ENCODE results near the gene OR9A4. TPM values are rescaled to one million over a fixed set of nuclear protein-coding genes. Genes with fewer than 3 reads are reported as not detected.

The OR9A4 gene, protein sequence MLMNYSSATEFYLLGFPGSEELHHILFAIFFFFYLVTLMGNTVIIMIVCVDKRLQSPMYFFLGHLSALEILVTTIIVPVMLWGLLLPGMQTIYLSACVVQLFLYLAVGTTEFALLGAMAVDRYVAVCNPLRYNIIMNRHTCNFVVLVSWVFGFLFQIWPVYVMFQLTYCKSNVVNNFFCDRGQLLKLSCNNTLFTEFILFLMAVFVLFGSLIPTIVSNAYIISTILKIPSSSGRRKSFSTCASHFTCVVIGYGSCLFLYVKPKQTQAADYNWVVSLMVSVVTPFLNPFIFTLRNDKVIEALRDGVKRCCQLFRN
- polyA plus RNA-seq (2012; ENCODE audit: low read depth, missing spikeins) = not detected

DNA sequence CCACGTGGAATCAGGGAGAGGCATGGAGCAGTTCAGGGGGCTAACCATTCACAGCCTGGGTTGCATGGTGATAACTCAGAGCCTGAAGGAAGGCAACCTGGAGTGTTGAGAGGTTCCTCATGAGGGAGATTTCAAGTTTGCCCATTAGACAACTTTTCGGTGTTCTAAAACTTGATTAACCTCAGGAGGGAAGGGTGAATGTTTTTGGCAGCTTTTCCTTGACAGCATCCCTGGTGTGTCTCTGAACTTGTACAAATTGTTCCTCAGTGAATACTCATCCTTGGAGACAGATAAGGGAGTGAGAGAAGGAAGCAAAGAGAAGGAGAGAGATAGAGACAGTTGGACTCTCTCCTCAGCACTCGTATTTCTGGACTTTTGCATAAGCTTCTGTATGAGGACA, at the start of gene OR9A4:
TSS of gene OR9A4 (plus strand) at position 301 of the 400 bp plus-strand sequence. CDS start 2,477 bp downstream, outside the sequence.
- DNase-seq (ENCODE audit: insufficient read length, low spot score) (no peak), FAIRE-seq (no peak)
- no peak for TF ChIP-seq SPI1 (IDR thresholded peaks at IDR 0.05; ENCODE audit: low read depth, low read length)
- TF ChIP-seq POU2F2 (IDR thresholded peaks at IDR 0.05; ENCODE audit: low read depth, low read length) = no peak
- TF ChIP-seq TAF1 (IDR thresholded peaks at IDR 0.05; ENCODE audit: low read depth, low read length) = no peak
- TF ChIP-seq POLR2AphosphoS5 (IDR thresholded peaks at IDR 0.05; ENCODE audit: low read depth, low read length) = no peak
- TF ChIP-seq POLR2A (IDR thresholded peaks at IDR 0.05; ENCODE audit: low read depth, low read length) = no peak
- TF ChIP-seq PAX5 (IDR thresholded peaks at IDR 0.05; ENCODE audit: insufficient read depth, low read length, severe bottlenecking) = no peak

DNA sequence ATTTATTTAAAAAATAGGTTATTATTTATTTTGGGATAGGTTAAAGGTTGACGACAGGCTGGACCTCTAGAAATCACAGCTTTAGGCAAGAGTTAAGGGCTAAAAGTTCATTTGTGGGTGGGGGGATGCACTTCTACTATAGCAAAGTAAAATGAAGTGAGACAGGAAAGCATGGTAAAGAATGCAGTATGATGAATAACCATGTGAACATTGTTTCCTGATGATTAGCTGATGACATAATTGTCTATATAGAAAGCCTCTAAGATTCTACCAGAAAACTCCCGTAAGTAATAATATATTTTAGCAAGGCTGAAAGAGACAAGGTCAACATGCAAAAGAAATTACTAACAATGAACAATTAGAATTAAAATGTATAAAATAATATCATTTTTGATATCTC, 49.2 kb upstream of the OR9A4 start:
- TF ChIP-seq PAX5 (IDR thresholded peaks at IDR 0.05; ENCODE audit: insufficient read depth, low read length, severe bottlenecking) (no peak), POU2F2 (IDR thresholded peaks at IDR 0.05; ENCODE audit: low read depth, low read length) (no peak), POLR2AphosphoS5 (IDR thresholded peaks at IDR 0.05; ENCODE audit: low read depth, low read length) (no peak)
- FAIRE-seq = no peak
- DNase-seq (ENCODE audit: insufficient read length, low spot score) = no peak

DNA sequence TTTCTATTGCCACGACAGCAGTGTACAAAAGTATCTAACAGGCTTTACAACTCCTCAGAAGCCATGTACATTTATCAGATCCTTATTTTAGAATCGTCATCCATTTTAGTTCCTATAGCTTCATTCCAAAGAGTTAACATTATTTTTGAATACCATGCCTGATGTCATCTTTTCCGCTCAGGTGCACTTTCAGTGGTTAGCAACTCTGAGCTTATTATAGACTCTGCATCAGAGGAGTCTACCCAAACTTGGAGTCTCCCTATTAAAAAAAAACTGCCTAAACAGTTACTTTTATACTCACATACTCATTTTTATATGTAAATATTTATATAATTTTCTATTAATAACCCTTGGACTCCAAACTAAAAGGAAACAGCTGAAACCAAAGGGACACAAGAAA, 43.3 kb upstream of the OR9A4 start:
- TF ChIP-seq POU2F2 (IDR thresholded peaks at IDR 0.05; ENCODE audit: low read depth, low read length) (no peak), TAF1 (IDR thresholded peaks at IDR 0.05; ENCODE audit: low read depth, low read length) (no peak), POLR2AphosphoS5 (IDR thresholded peaks at IDR 0.05; ENCODE audit: low read depth, low read length) (no peak), SPI1 (IDR thresholded peaks at IDR 0.05; ENCODE audit: low read depth, low read length) (no peak), PAX5 (IDR thresholded peaks at IDR 0.05; ENCODE audit: insufficient read depth, low read length, severe bottlenecking) (no peak), POLR2A (IDR thresholded peaks at IDR 0.05; ENCODE audit: low read depth, low read length) (no peak)
- FAIRE-seq (no peak), DNase-seq (ENCODE audit: insufficient read length, low spot score) (no peak)

DNA sequence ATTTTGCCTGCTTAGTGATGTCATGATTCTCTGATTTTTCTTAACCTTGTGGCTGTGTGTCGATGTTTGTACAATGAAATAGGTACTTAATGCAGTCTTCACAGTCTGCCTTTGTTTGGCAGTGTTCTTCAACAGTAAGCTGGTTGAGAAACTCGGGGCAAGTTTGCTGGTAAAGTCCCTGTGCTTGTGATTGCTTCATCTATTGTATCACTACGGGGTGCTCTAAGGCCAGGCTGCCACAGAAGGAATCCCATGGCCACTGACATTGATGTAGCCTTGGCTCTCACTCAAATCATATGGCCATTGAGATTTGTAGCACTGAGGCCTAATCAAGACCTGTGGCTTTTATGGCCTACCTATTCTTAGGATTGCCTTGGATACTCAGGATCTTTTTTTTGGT, 41.4 kb upstream of the OR9A4 start:
- DNase-seq (ENCODE audit: insufficient read length, low spot score) (no peak), FAIRE-seq (no peak)
- no peak for TF ChIP-seq POLR2A (IDR thresholded peaks at IDR 0.05; ENCODE audit: low read depth, low read length)
- TF ChIP-seq TAF1 (IDR thresholded peaks at IDR 0.05; ENCODE audit: low read depth, low read length) = no peak
- no peak for TF ChIP-seq POU2F2 (IDR thresholded peaks at IDR 0.05; ENCODE audit: low read depth, low read length)
- no peak for TF ChIP-seq POLR2AphosphoS5 (IDR thresholded peaks at IDR 0.05; ENCODE audit: low read depth, low read length)
- no peak for TF ChIP-seq SPI1 (IDR thresholded peaks at IDR 0.05; ENCODE audit: low read depth, low read length)
- no peak for TF ChIP-seq PAX5 (IDR thresholded peaks at IDR 0.05; ENCODE audit: insufficient read depth, low read length, severe bottlenecking)

DNA sequence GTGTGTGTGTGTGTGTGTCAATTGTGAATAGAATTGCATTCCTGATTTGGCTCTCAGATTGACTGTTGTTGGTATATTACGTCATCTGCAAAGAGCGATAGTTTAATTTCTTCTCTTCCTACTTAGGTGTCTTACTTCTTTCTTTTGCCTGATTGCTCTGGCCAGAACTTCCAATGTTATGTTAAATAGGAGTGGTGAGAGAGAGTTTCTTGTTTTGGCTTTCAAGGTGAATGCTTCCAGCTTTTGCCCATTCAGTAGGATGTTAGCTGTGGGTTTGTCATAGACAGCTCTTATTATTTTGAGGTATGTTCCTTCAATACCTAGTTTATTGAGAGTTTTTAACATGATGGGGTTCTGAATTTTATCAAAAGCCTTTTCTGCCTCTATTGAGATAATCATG, 40.7 kb upstream of the OR9A4 start:
- no peak for TF ChIP-seq POLR2A (IDR thresholded peaks at IDR 0.05; ENCODE audit: low read depth, low read length)
- TF ChIP-seq PAX5 (IDR thresholded peaks at IDR 0.05; ENCODE audit: insufficient read depth, low read length, severe bottlenecking) = no peak
- TF ChIP-seq SPI1 (IDR thresholded peaks at IDR 0.05; ENCODE audit: low read depth, low read length) = no peak
- TF ChIP-seq POU2F2 (IDR thresholded peaks at IDR 0.05; ENCODE audit: low read depth, low read length) = no peak
- no peak for TF ChIP-seq TAF1 (IDR thresholded peaks at IDR 0.05; ENCODE audit: low read depth, low read length)
- TF ChIP-seq POLR2AphosphoS5 (IDR thresholded peaks at IDR 0.05; ENCODE audit: low read depth, low read length) = no peak
- FAIRE-seq (no peak), DNase-seq (ENCODE audit: insufficient read length, low spot score) (no peak)

DNA sequence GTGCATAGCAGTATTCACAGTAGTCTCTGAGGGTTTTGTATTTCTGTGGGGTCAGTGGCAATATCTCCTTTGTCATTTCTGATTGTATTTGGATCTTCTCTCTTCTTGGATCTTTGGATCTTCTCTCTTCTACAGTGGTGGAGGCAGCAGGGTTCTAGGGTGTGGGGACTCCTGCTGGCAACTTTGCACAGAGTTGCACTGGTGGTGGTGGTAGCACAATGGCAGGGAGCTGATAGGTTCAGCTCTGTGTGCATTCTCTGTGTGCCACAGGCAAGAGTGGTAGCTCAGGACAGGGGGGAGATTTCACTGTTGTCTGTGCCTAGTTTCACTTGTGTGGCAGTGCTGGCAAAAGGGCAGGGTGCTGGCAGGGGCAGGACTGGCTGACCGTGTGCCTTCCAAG, 39.8 kb upstream of the OR9A4 start:
- no peak for DNase-seq (ENCODE audit: insufficient read length, low spot score)
- no peak for TF ChIP-seq POLR2A (IDR thresholded peaks at IDR 0.05; ENCODE audit: low read depth, low read length)
- no peak for TF ChIP-seq POU2F2 (IDR thresholded peaks at IDR 0.05; ENCODE audit: low read depth, low read length)
- no peak for TF ChIP-seq PAX5 (IDR thresholded peaks at IDR 0.05; ENCODE audit: insufficient read depth, low read length, severe bottlenecking)
- no peak for TF ChIP-seq POLR2AphosphoS5 (IDR thresholded peaks at IDR 0.05; ENCODE audit: low read depth, low read length)
- no peak for TF ChIP-seq TAF1 (IDR thresholded peaks at IDR 0.05; ENCODE audit: low read depth, low read length)
- no peak for TF ChIP-seq SPI1 (IDR thresholded peaks at IDR 0.05; ENCODE audit: low read depth, low read length)
- no peak for FAIRE-seq

DNA sequence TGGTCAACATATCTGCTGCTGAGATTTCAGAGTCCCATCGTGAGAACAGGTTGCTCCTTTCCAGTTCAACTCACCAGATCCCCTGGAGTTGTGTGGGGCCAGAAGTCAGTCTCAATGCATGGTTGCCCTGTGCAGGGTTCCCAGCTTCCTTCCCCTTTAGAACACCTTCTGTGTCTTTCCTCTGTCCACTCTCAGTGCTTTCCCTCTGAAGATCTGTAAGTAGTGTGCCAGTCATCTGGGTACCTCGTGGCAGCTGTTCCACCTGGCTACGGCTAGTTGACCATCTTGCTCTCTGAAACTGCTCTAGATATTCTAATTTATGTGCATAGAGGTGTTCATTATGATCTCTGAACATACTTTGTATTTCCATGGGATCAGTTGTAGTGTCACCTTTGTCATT, 38.8 kb upstream of the OR9A4 start:
- DNase-seq (ENCODE audit: insufficient read length, low spot score) = no peak
- TF ChIP-seq POLR2AphosphoS5 (IDR thresholded peaks at IDR 0.05; ENCODE audit: low read depth, low read length) (no peak), SPI1 (IDR thresholded peaks at IDR 0.05; ENCODE audit: low read depth, low read length) (no peak), PAX5 (IDR thresholded peaks at IDR 0.05; ENCODE audit: insufficient read depth, low read length, severe bottlenecking) (no peak)
- no peak for FAIRE-seq

DNA sequence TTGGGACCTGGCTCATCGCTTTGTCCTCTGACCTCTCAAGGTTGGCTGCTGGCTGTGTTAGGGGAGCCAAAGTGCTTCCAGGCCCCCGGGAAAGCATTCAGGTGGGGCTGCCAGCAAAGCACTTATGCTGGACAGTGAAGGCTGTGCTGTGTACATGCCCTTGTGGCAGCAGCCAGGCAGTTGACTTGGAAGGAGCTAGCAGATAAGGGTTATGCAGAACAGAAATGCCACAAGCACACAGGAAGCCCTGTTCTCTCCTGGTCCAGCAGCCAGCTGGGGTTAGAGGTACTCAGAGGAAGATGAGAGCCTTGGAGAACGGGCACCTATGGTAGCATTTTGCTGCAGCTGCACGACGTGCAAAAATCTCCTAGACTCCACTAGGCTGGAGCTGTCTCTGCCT, 35.2 kb upstream of the OR9A4 start:
- no peak for DNase-seq (ENCODE audit: insufficient read length, low spot score)
- TF ChIP-seq POLR2A (IDR thresholded peaks at IDR 0.05; ENCODE audit: low read depth, low read length) = no peak
- TF ChIP-seq PAX5 (IDR thresholded peaks at IDR 0.05; ENCODE audit: insufficient read depth, low read length, severe bottlenecking) = no peak
- no peak for TF ChIP-seq POLR2AphosphoS5 (IDR thresholded peaks at IDR 0.05; ENCODE audit: low read depth, low read length)
- no peak for TF ChIP-seq SPI1 (IDR thresholded peaks at IDR 0.05; ENCODE audit: low read depth, low read length)
- no peak for TF ChIP-seq POU2F2 (IDR thresholded peaks at IDR 0.05; ENCODE audit: low read depth, low read length)
- TF ChIP-seq TAF1 (IDR thresholded peaks at IDR 0.05; ENCODE audit: low read depth, low read length) = no peak
- FAIRE-seq = no peak

DNA sequence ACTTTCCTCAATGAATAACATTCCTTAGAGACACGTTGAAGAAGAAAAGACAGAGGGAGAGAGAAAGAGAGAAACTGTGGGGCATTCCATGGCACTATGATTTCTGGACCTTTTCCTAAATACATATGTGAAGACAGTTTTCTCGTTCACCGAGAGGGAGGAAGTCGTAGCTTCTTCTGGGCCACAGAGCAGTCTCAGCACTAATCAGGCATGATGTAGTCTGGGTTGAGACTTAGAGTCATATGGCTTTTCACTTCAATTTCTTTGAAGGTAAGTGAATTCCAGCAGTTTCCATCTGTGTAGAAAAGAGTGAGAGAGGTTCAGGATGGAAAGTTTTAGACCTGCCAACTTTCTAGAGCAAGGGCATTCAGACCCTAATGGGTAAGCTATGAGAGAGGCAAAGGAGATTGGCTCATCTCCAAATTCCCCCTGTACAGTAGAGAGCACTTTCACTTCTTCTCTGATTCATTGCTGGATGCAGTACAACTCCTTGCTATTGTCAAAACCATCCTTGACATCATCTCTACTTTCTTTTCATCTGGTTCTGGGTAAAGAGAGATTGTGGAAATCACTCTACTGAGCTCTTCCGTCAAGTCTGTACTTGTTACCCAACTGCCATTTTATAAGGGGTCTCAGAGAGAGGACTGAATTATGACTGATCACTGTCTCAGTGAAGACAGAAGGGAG, 31.5 kb upstream of the OR9A4 start:
- no peak for FAIRE-seq
- DNase-seq (ENCODE audit: insufficient read length, low spot score) = no peak
- TF ChIP-seq POLR2AphosphoS5 (IDR thresholded peaks at IDR 0.05; ENCODE audit: low read depth, low read length) = no peak
- TF ChIP-seq SPI1 (IDR thresholded peaks at IDR 0.05; ENCODE audit: low read depth, low read length) = peak; percentile 90
- TF ChIP-seq TAF1 (IDR thresholded peaks at IDR 0.05; ENCODE audit: low read depth, low read length) = no peak

DNA sequence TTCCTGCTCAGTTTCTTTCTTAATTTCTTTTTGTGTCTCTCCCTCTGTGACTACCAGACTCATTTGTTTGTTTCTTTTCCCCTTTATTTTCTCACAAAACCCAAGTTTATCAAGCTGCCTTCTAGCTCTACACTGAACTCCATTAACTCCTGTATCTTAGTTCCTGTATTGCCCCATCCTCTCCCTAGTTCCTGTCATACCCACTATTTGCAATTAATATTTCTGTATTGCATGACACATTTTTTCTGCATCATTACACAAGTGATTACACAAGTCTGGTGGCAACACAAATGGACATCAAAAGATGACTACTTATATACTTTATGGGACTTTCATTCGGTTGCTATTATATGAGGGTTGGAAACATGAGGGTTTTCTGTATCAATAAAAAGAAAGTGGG, 26.9 kb upstream of the OR9A4 start:
- FAIRE-seq (no peak), DNase-seq (ENCODE audit: insufficient read length, low spot score) (no peak)
- TF ChIP-seq POLR2AphosphoS5 (IDR thresholded peaks at IDR 0.05; ENCODE audit: low read depth, low read length) (no peak), SPI1 (IDR thresholded peaks at IDR 0.05; ENCODE audit: low read depth, low read length) (no peak), TAF1 (IDR thresholded peaks at IDR 0.05; ENCODE audit: low read depth, low read length) (no peak), POU2F2 (IDR thresholded peaks at IDR 0.05; ENCODE audit: low read depth, low read length) (no peak), PAX5 (IDR thresholded peaks at IDR 0.05; ENCODE audit: insufficient read depth, low read length, severe bottlenecking) (no peak), POLR2A (IDR thresholded peaks at IDR 0.05; ENCODE audit: low read depth, low read length) (no peak)
